MM.1S (cell line): ENCODE measurements around the gene IDH2.

Experiments used
- EZH2 ChIP-seq: fragments of 300-600 bp; sonication (generic); optimal IDR thresholded peaks from 2 replicates; pipeline ENCODE3; 2017; ENCODE audit warnings: low read depth, mild to moderate bottlenecking, antibody characterized with exemption, low read length, mixed read lengths
- TF ChIP-seq, protein P1 (sequence below): fragments of 300-600 bp; sonication (generic); IDR thresholded peaks from 2 replicates; pipeline ENCODE4 v1.5.1; 2016; ENCODE audit warnings: antibody characterized with exemption, low read length, mixed read lengths

DNA sequence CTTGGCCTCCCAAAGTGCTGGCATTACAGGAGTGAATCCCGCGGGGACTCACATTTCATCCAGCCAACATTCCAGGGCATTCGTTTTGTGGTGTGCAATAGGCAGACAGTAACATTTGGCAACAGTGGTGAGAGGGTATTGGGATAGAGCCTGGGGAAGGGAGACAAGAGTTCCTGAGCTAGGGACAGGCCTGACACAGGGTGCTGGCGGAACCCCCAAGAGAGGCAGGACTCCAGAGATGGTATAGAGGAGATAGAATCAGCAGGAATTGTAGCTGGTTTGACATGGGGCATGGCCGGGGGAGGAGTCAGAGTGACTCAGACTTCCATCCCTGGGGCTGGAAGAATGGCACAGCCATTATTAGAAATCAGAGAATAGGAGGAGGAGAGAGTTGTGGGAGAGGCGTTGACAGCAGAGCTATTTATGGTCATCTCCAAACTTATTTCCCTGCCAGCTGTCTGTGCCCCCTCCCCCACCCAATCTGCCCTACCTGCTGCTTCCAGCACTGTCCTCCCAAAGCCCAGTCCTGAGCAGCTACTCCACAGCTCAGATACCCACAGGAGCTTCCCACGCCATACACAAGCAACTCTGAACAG is 4.4 kb upstream of the IDH2 start:
- TF ChIP-seq, protein P1, sequence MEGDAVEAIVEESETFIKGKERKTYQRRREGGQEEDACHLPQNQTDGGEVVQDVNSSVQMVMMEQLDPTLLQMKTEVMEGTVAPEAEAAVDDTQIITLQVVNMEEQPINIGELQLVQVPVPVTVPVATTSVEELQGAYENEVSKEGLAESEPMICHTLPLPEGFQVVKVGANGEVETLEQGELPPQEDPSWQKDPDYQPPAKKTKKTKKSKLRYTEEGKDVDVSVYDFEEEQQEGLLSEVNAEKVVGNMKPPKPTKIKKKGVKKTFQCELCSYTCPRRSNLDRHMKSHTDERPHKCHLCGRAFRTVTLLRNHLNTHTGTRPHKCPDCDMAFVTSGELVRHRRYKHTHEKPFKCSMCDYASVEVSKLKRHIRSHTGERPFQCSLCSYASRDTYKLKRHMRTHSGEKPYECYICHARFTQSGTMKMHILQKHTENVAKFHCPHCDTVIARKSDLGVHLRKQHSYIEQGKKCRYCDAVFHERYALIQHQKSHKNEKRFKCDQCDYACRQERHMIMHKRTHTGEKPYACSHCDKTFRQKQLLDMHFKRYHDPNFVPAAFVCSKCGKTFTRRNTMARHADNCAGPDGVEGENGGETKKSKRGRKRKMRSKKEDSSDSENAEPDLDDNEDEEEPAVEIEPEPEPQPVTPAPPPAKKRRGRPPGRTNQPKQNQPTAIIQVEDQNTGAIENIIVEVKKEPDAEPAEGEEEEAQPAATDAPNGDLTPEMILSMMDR = no peak
- no peak for TF ChIP-seq EZH2
